Motor neuron (in vitro differentiated cells): ENCODE measurements around the gene RPL39. TPM values are rescaled to one million over a fixed set of nuclear protein-coding genes. Genes with fewer than 3 reads are reported as not detected.
"Not testable (repeated sequence)": the region's sequence is repeated elsewhere in the genome, so short reads cannot be mapped to it uniquely, and the experiment has no call there.

Experiments
- ATAC-seq, 8 experiments: fragments of 200-7000 bp; cut with Tn5 transposase; replicated peaks in 6 of 8; 2 replicates each; pipeline ENCODE4 v1.8.0; 2021; ENCODE audit warnings: mild to moderate bottlenecking in 8 of 8, moderate library complexity in 8 of 8
- H3K27ac ChIP-seq, 2 donors: fragments of 250-450 bp; sonication (Bioruptor Pico); 2 replicates each; pipeline ENCODE4 v1.9.0; 2021; ENCODE audit warnings: antibody characterized with exemption in 2 of 2, mild to moderate bottlenecking in 2 of 2, moderate library complexity in 1 of 2
- H3K4me1 ChIP-seq, 2 donors: fragments of 250-450 bp; sonication (Bioruptor Pico); replicated peaks in 1 of 2; 2 replicates each; pipeline ENCODE4 v1.6.1; 2021; ENCODE audit warnings: antibody characterized with exemption in 2 of 2, mild to moderate bottlenecking in 2 of 2, moderate library complexity in 1 of 2
- H3K4me3 ChIP-seq, 5 donors: fragments of 250-450 bp; sonication (Bioruptor Pico); 2 replicates each; pipeline ENCODE4 v1.9.0; 2021; ENCODE audit warnings: antibody characterized with exemption in 5 of 5, mild to moderate bottlenecking in 5 of 5, moderate library complexity in 4 of 5
- WGBS, 10 experiments: fragments of 450-650 bp; shearing (Covaris generic); methylation state at CpG; one replicate each; pipeline ENCODE4 v1.0.0; 2022; 5-methylcytosine and 5-hydroxymethylcytosine counted together
- in situ Hi-C, 9 experiments: fragments of 400-800 bp; cut with MboI; loops; one replicate each; pipeline ENCODE4 v1.15.0; 2021; ENCODE audit warnings: low sequenced_read_pairs in 9 of 9, low pct_unique_long_range_greater_than_20kb in 2 of 9; ENCODE audit not compliant: unreplicated experiment in 9 of 9
- total RNA-seq, 8 experiments: library from RNA; unstranded; fragments of 300-600 nt; gene quantifications; 2 replicates each; pipeline versions ENCODE4 v1.2.3 to v1.2.4, GENCODE V29; 2022

The RPL39 gene
- 1,000 to 10,000 TPM; 2,348 to 7,389 (median 4,761) TPM for total RNA-seq

- H3K27ac ChIP-seq = peak within 1 kb of the TSS; percentile 77 to 93
- in situ Hi-C loops = no loop called here
- H3K4me3 ChIP-seq = peak within 1 kb of the TSS; percentile 57 to 85 (median 72)
- WGBS, 10 experiments = 0 to 30% (median 10%) methylated on average over 2 of the region's 58 CpGs; no CpG with 5 or more reads in 7 of the 10 experiments
- peaks cover 9 to 25% of the 10 kb centered on the region in 2 donors for H3K4me1 ChIP-seq
- peak; percentile 87 to 97 (median 96) for ATAC-seq
Measured at GRCh38 chrX:119791437-119792231, at the start of gene RPL39. RPL39 (minus strand) TSS chrX:119791630; CDS start chrX:119791576, 54 bp downstream.

GRCh38 chrX:119833905-119834304 is 42.5 kb upstream of the RPL39 start:
- H3K4me1 ChIP-seq = no peaks in the 10 kb centered on the region
- no peak for ATAC-seq
- no peak overlapping the region for H3K4me3 ChIP-seq
- in situ Hi-C loops = no loop called here
- H3K27ac ChIP-seq = no peak overlapping the region
- WGBS, 10 experiments = 49 to 100% (median 96%) methylated on average over 1 to 3 of the region's 3 CpGs; no CpG with 5 or more reads in 1 of the 10 experiments

GRCh38 chrX:119828446-119828845 is 37.0 kb upstream of the RPL39 start:
- Histone ChIP-seq H3K4me3 (no peak overlapping the region), H3K27ac (no peak overlapping the region), H3K4me1 (no peaks in the 10 kb centered on the region)
- in situ Hi-C loops = no loop called here
- WGBS, 10 experiments = 100% methylated on average over 1 of the region's 5 CpGs; no CpG with 5 or more reads in 9 of the 10 experiments
- ATAC-seq = no peak

GRCh38 chrX:119826399-119826959 is 35.0 kb upstream of the RPL39 start:
- ATAC-seq = no peak
- Histone ChIP-seq H3K4me1 (no peaks in the 10 kb centered on the region), H3K4me3 (no peak overlapping the region), H3K27ac (no peak overlapping the region)
- in situ Hi-C loops = no loop called here
- 0 to 50% (median 17%) methylated on average over 1 to 2 of the region's 7 CpGs; no CpG with 5 or more reads in 5 of the 10 experiments for WGBS, 10 experiments

GRCh38 chrX:119824221-119824620 is 32.8 kb upstream of the RPL39 start:
- ATAC-seq, H3K4me3 ChIP-seq, H3K4me1 ChIP-seq, H3K27ac ChIP-seq, in situ Hi-C loops: not testable (repeated sequence)
- WGBS, 10 experiments = no CpG with 5 or more reads among the region's 5 CpGs

GRCh38 chrX:119821703-119822102 is 30.3 kb upstream of the RPL39 start:
- H3K27ac ChIP-seq, H3K4me3 ChIP-seq, H3K4me1 ChIP-seq, in situ Hi-C loops: not testable (repeated sequence)
- peak in 2 of 8 experiments; percentile 44 to 81 for ATAC-seq
- 0 to 100% (median 86%) methylated on average over 1 to 3 of the region's 3 CpGs; no CpG with 5 or more reads in 3 of the 10 experiments for WGBS, 10 experiments

- in situ Hi-C loops = no loop called here
- Histone ChIP-seq H3K27ac (no peak overlapping the region), H3K4me3 (no peak overlapping the region), H3K4me1 (no peaks in the 10 kb centered on the region)
- WGBS, 10 experiments = 57 to 100% (median 100%) methylated on average over 1 to 6 of the region's 6 CpGs; no CpG with 5 or more reads in 5 of the 10 experiments
- ATAC-seq = peak in 2 of 8 experiments; percentile 45 to 46
Measured at GRCh38 chrX:119817130-119817690, 25.8 kb upstream of the RPL39 start.

GRCh38 chrX:119816300-119816699 is 24.9 kb upstream of the RPL39 start:
- in situ Hi-C loops = no loop called here
- 100% methylated on average over 1 of the region's 3 CpGs; no CpG with 5 or more reads in 9 of the 10 experiments for WGBS, 10 experiments
- ATAC-seq = peak in 2 of 8 experiments; percentile 40

GRCh38 chrX:119809185-119809666 is 17.8 kb upstream of the RPL39 start:
- H3K4me1 ChIP-seq = no peaks in the 10 kb centered on the region
- peak in 1 of 8 experiments; percentile 49 for ATAC-seq
- no peak overlapping the region for H3K4me3 ChIP-seq
- in situ Hi-C loops = no loop called here
- H3K27ac ChIP-seq = no peak overlapping the region
- WGBS, 10 experiments = no CpG with 5 or more reads among the region's 1 CpG

More at GRCh38 chrX:119816300-119816699, 24.9 kb upstream of the RPL39 start:
- H3K27ac ChIP-seq = no peak overlapping the region
- no peaks in the 10 kb centered on the region for H3K4me1 ChIP-seq
- H3K4me3 ChIP-seq = no peak overlapping the region

GRCh38 chrX:119808461-119808860 is 17.0 kb upstream of the RPL39 start:
- in situ Hi-C loops, ATAC-seq, H3K4me3 ChIP-seq, H3K27ac ChIP-seq, H3K4me1 ChIP-seq: not testable (repeated sequence)
- WGBS, 10 experiments = no CpG with 5 or more reads among the region's 4 CpGs

- Histone ChIP-seq H3K4me3 (no peak overlapping the region), H3K4me1 (no peaks in the 10 kb centered on the region), H3K27ac (no peak overlapping the region)
- in situ Hi-C loops = no loop called here
- WGBS, 10 experiments = 60 to 100% (median 71%) methylated on average over 1 to 8 of the region's 8 CpGs; no CpG with 5 or more reads in 6 of the 10 experiments
- ATAC-seq = no peak
Measured at GRCh38 chrX:119802546-119802945, 11.1 kb upstream of the RPL39 start.

- no peaks in the 10 kb centered on the region for H3K4me1 ChIP-seq
- in situ Hi-C loops = no loop called here
- H3K4me3 ChIP-seq = no peak overlapping the region
- no peak overlapping the region for H3K27ac ChIP-seq
- WGBS, 10 experiments = 45 to 92% (median 80%) methylated on average over 1 to 2 of the region's 2 CpGs; no CpG with 5 or more reads in 4 of the 10 experiments
- ATAC-seq = no peak
Measured at GRCh38 chrX:119801253-119802221, 10.1 kb upstream of the RPL39 start.
